ENCODE measurements around the gene CHST11.

The CHST11 gene

GRCh38 chr12:104421343-104421742 is 35.4 kb upstream of the CHST11 start:
- H3K4me3 ChIP-seq (ENCODE audit: low read depth, low read length) = no peak overlapping the region
- TF ChIP-seq CTCF (IDR thresholded peaks at IDR 0.05; ENCODE audit: low read depth, low read length) = no peak

GRCh38 chr12:104422441-104422840 is 34.3 kb upstream of the CHST11 start:
- no peak overlapping the region for H3K4me3 ChIP-seq (ENCODE audit: low read depth, low read length)
- TF ChIP-seq CTCF (IDR thresholded peaks at IDR 0.05; ENCODE audit: low read depth, low read length) = no peak

- no peak for TF ChIP-seq CTCF (IDR thresholded peaks at IDR 0.05; ENCODE audit: low read depth, low read length)
- H3K4me3 ChIP-seq (ENCODE audit: low read depth, low read length) = no peak overlapping the region
Observed at GRCh38 chr12:104423273-104423672, 33.5 kb upstream of the CHST11 start.

GRCh38 chr12:104423809-104424208 is 32.9 kb upstream of the CHST11 start:
- H3K4me3 ChIP-seq (ENCODE audit: low read depth, low read length) = no peak overlapping the region
- TF ChIP-seq CTCF (IDR thresholded peaks at IDR 0.05; ENCODE audit: low read depth, low read length) = no peak

- no peak overlapping the region for H3K4me3 ChIP-seq (ENCODE audit: low read depth, low read length)
- no peak for TF ChIP-seq CTCF (IDR thresholded peaks at IDR 0.05; ENCODE audit: low read depth, low read length)
Observed at GRCh38 chr12:104424955-104425354, 31.8 kb upstream of the CHST11 start.

GRCh38 chr12:104425614-104426013 is 31.1 kb upstream of the CHST11 start:
- H3K4me3 ChIP-seq (ENCODE audit: low read depth, low read length) = no peak overlapping the region
- no peak for TF ChIP-seq CTCF (IDR thresholded peaks at IDR 0.05; ENCODE audit: low read depth, low read length)

GRCh38 chr12:104426926-104427546 is 29.7 kb upstream of the CHST11 start:
- no peak overlapping the region for H3K4me3 ChIP-seq (ENCODE audit: low read depth, low read length)
- TF ChIP-seq CTCF (IDR thresholded peaks at IDR 0.05; ENCODE audit: low read depth, low read length) = no peak
